IMR-90 (cell line): ENCODE results near the gene MTOR. TPM values are rescaled to one million over a fixed set of nuclear protein-coding genes. Genes with fewer than 3 reads are reported as not detected.

Experiments used
- ATAC-seq: fragments of 200-7000 bp; cut with Tn5 transposase; 2 replicates; pipeline ENCODE4 v1.9.1; 2020; ENCODE audit warnings: low read depth, mild to moderate bottlenecking, moderate library complexity
- BruUV-seq: library from RNA; stranded (reverse); fragments of 400-500 nt; replicated peaks from 2 replicates; lab custom pipeline; 2021; lab: Mats Ljungman, UMichigan
- CTCF ChIA-PET: fragments of 300-600 bp; formaldehyde crosslinking; extraction: SDS; loops from one replicate; lab custom pipeline; 2021; ENCODE audit warnings: antibody characterized with exemption; lab: Yijun Ruan, JAX
- POLR2A ChIA-PET: fragments of 300-600 bp; sonication (Branson Sonifier 250); formaldehyde crosslinking; loops from one replicate; lab custom pipeline; 2022; ENCODE audit warnings: antibody characterized with exemption; ENCODE audit not compliant: unreplicated experiment; lab: Charles Lee
- DNase-seq: peaks from one replicate; pipeline ENCODE4 v3.0.0; 2013
- H2AFZ ChIP-seq: replicated peaks from 2 replicates; pipeline ENCODE3; 2013; ENCODE audit warnings: low read length, mild to moderate bottlenecking; ENCODE audit not compliant: poor library complexity
- H2AK5ac ChIP-seq: 2 replicates; pipeline ENCODE4 v1.6.1; 2013; ENCODE audit warnings: low read depth, low read length, inconsistent platforms
- H2AK9ac ChIP-seq: replicated peaks from 2 replicates; pipeline ENCODE3; 2013; ENCODE audit warnings: mild to moderate bottlenecking, low read depth, low read length, moderate library complexity; ENCODE audit not compliant: poor library complexity
- H2BK120ac ChIP-seq: 2 replicates; pipeline ENCODE4 v1.6.1; 2013; ENCODE audit warnings: low read depth, low read length, inconsistent platforms
- H2BK15ac ChIP-seq: 3 replicates; pipeline ENCODE4 v1.6.1; 2013; ENCODE audit warnings: low read depth, low read length, inconsistent platforms
- H2BK20ac ChIP-seq: 2 replicates; pipeline ENCODE4 v1.6.1; 2013; ENCODE audit warnings: low read depth, mild to moderate bottlenecking, inconsistent platforms, low read length, moderate library complexity
- H2BK5ac ChIP-seq: 2 replicates; pipeline ENCODE4 v1.6.1; 2013; ENCODE audit warnings: mild to moderate bottlenecking, low read depth, low read length, inconsistent platforms; ENCODE audit not compliant: poor library complexity, severe bottlenecking
- H3K14ac ChIP-seq: replicated peaks from 2 replicates; pipeline ENCODE4 v1.6.1; 2013; ENCODE audit warnings: low read depth, low read length, inconsistent platforms
- H3K18ac ChIP-seq: 2 replicates; pipeline ENCODE4 v1.6.1; 2013; ENCODE audit warnings: low read depth, low read length, control low read depth
- H3K23ac ChIP-seq: 2 replicates; pipeline ENCODE4 v1.6.1; 2013; ENCODE audit warnings: low read depth, low read length, inconsistent platforms
- H3K27ac ChIP-seq: 2 replicates; pipeline ENCODE4 v1.5.1; 2013; ENCODE audit warnings: mild to moderate bottlenecking, control low read depth, low read length; ENCODE audit not compliant: insufficient read depth
- H3K27me3 ChIP-seq: 2 replicates; pipeline ENCODE4 v1.6.1; 2013; ENCODE audit warnings: low read length; ENCODE audit not compliant: control insufficient read depth, insufficient read depth
- H3K36me3 ChIP-seq: 2 replicates; pipeline ENCODE4 v1.6.1; 2013; ENCODE audit warnings: low read length, mixed read lengths; ENCODE audit not compliant: control insufficient read depth, insufficient read depth
- H3K4ac ChIP-seq: 2 replicates; pipeline ENCODE4 v1.6.1; 2013; ENCODE audit warnings: low read depth, low read length, inconsistent platforms
- H3K4me1 ChIP-seq: 2 replicates; pipeline ENCODE4 v1.6.1; 2013; ENCODE audit warnings: low read length, mixed read lengths; ENCODE audit not compliant: control insufficient read depth, insufficient read depth
- H3K4me2 ChIP-seq: 2 replicates; pipeline ENCODE4 v1.6.1; 2013; ENCODE audit warnings: low read depth, mild to moderate bottlenecking, control low read depth, low read length, moderate library complexity
- H3K4me3 ChIP-seq: 2 replicates; pipeline ENCODE4 v1.5.1; 2013; ENCODE audit warnings: low read depth, mild to moderate bottlenecking, control low read depth, low read length, moderate library complexity; ENCODE audit not compliant: insufficient read depth
- H3K56ac ChIP-seq: 2 replicates; pipeline ENCODE4 v1.6.1; 2013; ENCODE audit warnings: low read length, inconsistent platforms; ENCODE audit not compliant: insufficient read depth; ENCODE audit errors: extremely low read depth
- H3K79me1 ChIP-seq, 2 experiments: 2 replicates each; pipeline ENCODE4 v1.6.1; 2013; ENCODE audit warnings: low read length in 2 of 2, inconsistent platforms in 1 of 2, low read depth in 1 of 2
- H3K9ac ChIP-seq: 2 replicates; pipeline ENCODE4 v1.6.1; 2013; ENCODE audit warnings: low read depth, low read length, control low read depth
- H3K9me1 ChIP-seq: 2 replicates; pipeline ENCODE4 v1.6.1; 2013; ENCODE audit warnings: low read length, inconsistent platforms; ENCODE audit not compliant: insufficient read depth
- H3K9me3 ChIP-seq: 2 replicates; pipeline ENCODE4 v1.6.1; 2013; ENCODE audit warnings: low read length; ENCODE audit not compliant: control insufficient read depth, insufficient read depth
- H4K20me1 ChIP-seq: 2 replicates; pipeline ENCODE4 v1.6.1; 2013; ENCODE audit warnings: low read length, inconsistent platforms; ENCODE audit not compliant: insufficient read depth
- H4K5ac ChIP-seq: 2 replicates; pipeline ENCODE4 v1.6.1; 2013; ENCODE audit warnings: mild to moderate bottlenecking, low read depth, low read length, control low read depth
- H4K8ac ChIP-seq, 2 experiments: 2 replicates each; pipeline ENCODE4 v1.6.1; 2013; ENCODE audit warnings: low read depth in 2 of 2, low read length in 2 of 2, control low read depth in 1 of 2, inconsistent platforms in 1 of 2
- H4K91ac ChIP-seq: 2 replicates; pipeline ENCODE4 v1.6.1; 2013; ENCODE audit warnings: low read depth, low read length, inconsistent platforms; ENCODE audit not compliant: insufficient read depth
- CHD1 ChIP-seq: IDR thresholded peaks from 2 replicates; pipeline ENCODE4 v1.6.1; 2012; ENCODE audit warnings: low read depth, low read length, improper control_type of control experiment
- CTCF ChIP-seq: conservative IDR thresholded peaks from 2 replicates; pipeline ENCODE4 v1.5.1; 2012; ENCODE audit warnings: mild to moderate bottlenecking, low read depth, low read length, improper control_type of control experiment
- MXI1 ChIP-seq: IDR thresholded peaks from 2 replicates; pipeline ENCODE4 v1.6.1; 2012; ENCODE audit warnings: low read depth, mild to moderate bottlenecking, low read length, moderate library complexity, borderline replicate concordance
- RAD21 ChIP-seq: IDR thresholded peaks from 2 replicates; pipeline ENCODE4 v1.6.1; 2012; ENCODE audit warnings: low read length, improper control_type of control experiment
- RCOR1 ChIP-seq: IDR thresholded peaks from 2 replicates; pipeline ENCODE4 v1.6.1; 2012; ENCODE audit warnings: mild to moderate bottlenecking, low read length, improper control_type of control experiment; ENCODE audit not compliant: insufficient replicate concordance
- WGBS, 2 experiments: methylation state at CpG; one replicate each; pipeline versions ENCODE4 v1.1.5 to v1.1.7; 2013; ENCODE audit warnings: missing lambda C conversion rate in 2 of 2; ENCODE audit not compliant: insufficient read length in 1 of 2; ENCODE audit errors: extremely low coverage in 2 of 2; 5-methylcytosine and 5-hydroxymethylcytosine counted together
- dilution Hi-C: fragments of 300-500 bp; cut with HindIII; formaldehyde crosslinking; loops from one replicate; pipeline ENCODE4 v1.14.3; 2018; ENCODE audit warnings: low sequenced_read_pairs; ENCODE audit not compliant: unreplicated experiment
- in situ Hi-C: fragments of 300-500 bp; cut with MboI; formaldehyde crosslinking; loops from 3 replicates; pipeline ENCODE4 v1.14.3; 2019; ENCODE audit warnings: low sequenced_read_pairs, inconsistent platforms, mixed read lengths
- intact Hi-C: fragments of 100-400 bp; cut with micrococcal nuclease; formaldehyde crosslinking; loops from 2 replicates; pipeline ENCODE4 v1.10.0; 2022
- polyA plus RNA-seq, 3 experiments: library from polyadenylated mRNA; depleted of rRNA; stranded (reverse); fragments of >200 nt; gene quantifications; 2 replicates each; pipeline ENCODE4 v1.2.3, GENCODE V29; 2012; ENCODE audit warnings: low replicate concordance in 1 of 3
- total RNA-seq: library from RNA; depleted of rRNA; stranded (reverse); fragments of >200 nt; gene quantifications from 2 replicates; pipeline ENCODE4 v1.2.3, GENCODE V29; 2012

The MTOR gene
- total and polyA plus RNA-seq, 2 of the 4 experiments (the other 2 are of a cell fraction): 19.2 to 36.7 TPM

DNA sequence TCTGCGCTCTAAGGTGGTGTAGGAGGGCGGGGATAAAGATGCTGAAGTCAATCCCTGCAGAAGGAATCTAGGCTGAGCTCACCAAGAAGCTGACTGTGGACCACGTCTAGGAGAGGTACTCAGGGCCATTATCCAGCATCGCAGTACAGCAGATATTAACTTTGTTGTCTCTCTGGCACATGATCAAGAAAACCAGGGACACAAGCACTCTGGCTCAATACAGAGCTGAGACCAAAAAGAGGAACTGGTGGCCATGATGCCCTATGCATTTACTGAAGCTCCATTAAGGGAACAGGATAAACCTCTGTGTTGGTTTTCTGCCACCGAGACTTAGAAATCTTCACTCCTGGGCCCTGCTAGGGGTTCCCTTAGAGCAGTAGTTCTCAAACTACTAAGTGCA, 111.2 kb downstream of the MTOR start:
- H4K5ac ChIP-seq: no peak overlapping the region
- no peak overlapping the region for H3K27ac ChIP-seq
- peaks cover 0 to 3% of the 10 kb centered on the region in 2 experiments; a peak in 1 of 4 replicates for H3K79me1 ChIP-seq
- no TSS peak for BruUV-seq
- WGBS, 2 experiments: 23% methylated on average over 2 of the region's 5 CpGs; no CpG with 5 or more reads in 1 of the 2 experiments
- H3K18ac ChIP-seq: no peak overlapping the region
- no peaks in the 10 kb centered on the region for H4K20me1 ChIP-seq
- H3K9ac ChIP-seq: no peak overlapping the region
- no peak overlapping the region for H3K4me3 ChIP-seq
- no peak overlapping the region for H2AFZ ChIP-seq
- H3K4me1 ChIP-seq: peaks cover 4% of the 10 kb centered on the region
- DNase-seq (no peak), ATAC-seq (no peak)
- no peak overlapping the region for H2BK15ac ChIP-seq
- ChIA-PET CTCF (no interaction called here), POLR2A (no interaction called here)
- H3K56ac ChIP-seq: no peak overlapping the region
- no peak overlapping the region for H2BK5ac ChIP-seq
- no peaks in the 10 kb centered on the region for H3K9me3 ChIP-seq
- H3K4ac ChIP-seq: no peak overlapping the region
- H3K27me3 ChIP-seq: no peaks in the 10 kb centered on the region
- peaks cover 6% of the 10 kb centered on the region; the same call in 1 of the 2 replicates for H3K9me1 ChIP-seq
- no peak overlapping the region for H4K91ac ChIP-seq
- no peak overlapping the region for H2AK9ac ChIP-seq
- intact Hi-C loops (loop anchor here (5.0 kb wide), 1 partner anchor 54 kb away; the partner anchor contains the start of gene EXOSC10), in situ Hi-C loops (no loop called here), dilution Hi-C loops (no loop called here)
- no peak overlapping the region for H2BK120ac ChIP-seq
- H3K23ac ChIP-seq: no peak overlapping the region
- no peak overlapping the region for H2BK20ac ChIP-seq
- peaks cover 22% of the 10 kb centered on the region for H3K36me3 ChIP-seq
- H3K4me2 ChIP-seq: no peak overlapping the region
- no peak overlapping the region for H2AK5ac ChIP-seq
- no peak for TF ChIP-seq CHD1
- no peak for TF ChIP-seq MXI1
- TF ChIP-seq RAD21: no peak
- no peak for TF ChIP-seq RCOR1
- no peak for TF ChIP-seq CTCF
- no peak overlapping the region for H4K8ac ChIP-seq
- H3K14ac ChIP-seq: no peak overlapping the region
